ENCODE results near the gene DUSP6.

The DUSP6 gene

DNA sequence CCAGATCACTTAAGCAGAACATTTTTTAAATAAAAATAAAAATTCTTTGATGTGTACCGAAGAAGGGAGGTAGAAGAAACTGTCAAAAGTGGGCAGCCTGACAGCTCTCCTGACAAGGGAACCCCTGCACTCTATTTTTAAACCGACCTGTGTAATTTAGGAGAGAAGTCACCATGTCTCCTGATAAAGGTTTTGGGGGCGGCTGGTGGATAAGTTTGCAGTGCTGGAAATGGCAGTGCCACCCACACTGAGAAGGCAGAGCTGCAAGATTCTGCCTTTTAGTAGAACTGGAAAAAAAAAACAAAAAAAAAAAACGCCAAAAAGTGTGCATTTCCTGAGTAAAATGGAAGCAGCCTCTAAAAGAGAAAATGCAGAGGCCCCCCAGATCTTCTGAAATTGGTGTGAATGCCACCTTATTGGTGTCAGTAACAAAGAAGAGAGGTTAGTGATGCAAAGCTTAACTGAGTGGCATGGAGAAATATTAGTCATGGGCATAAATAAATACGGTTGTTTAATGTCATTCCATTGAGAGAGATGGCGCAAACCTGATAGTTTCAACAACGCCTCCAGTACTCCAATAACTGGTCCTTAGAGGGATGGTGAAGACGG lies 24.7 kb downstream of the DUSP6 start:
- no peak for DNase-seq

DNA sequence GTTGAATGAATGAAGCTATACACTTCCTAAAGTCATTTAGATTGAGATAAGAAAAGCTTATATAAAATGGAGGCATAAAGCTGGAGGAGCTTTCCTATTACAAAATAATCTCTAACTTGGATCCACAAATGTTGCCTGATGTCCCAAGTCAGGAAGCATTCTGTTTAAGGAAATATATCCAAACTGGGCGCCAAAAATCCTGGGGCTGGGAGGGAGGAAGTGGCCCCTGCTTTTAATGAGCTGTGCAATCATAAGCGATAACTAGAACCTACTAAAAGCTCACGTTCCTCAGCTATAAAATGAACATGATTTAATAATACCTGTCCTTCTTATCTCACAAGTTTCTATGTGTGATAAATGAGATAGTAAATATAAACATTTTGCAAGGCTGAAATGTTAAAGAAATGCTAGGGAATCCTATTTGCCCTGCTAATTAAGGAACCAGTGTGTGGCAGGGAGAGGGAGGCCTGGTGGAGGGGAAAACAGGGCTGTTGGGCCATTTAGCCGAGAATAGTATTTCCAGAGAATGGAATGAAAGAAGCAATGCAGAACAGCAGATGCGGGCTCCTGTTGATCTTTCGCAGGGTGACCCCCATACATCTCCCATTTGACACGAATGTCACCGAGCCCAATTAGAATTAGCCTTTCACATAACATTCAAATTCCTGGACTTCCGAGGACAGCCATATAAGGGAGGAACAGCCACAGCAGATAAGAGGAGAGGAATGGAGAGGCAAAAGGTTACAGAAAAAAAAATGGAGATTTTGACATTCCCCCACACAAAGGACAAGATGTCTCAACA lies 25.9 kb downstream of the DUSP6 start:
- no peak for DNase-seq

DNA sequence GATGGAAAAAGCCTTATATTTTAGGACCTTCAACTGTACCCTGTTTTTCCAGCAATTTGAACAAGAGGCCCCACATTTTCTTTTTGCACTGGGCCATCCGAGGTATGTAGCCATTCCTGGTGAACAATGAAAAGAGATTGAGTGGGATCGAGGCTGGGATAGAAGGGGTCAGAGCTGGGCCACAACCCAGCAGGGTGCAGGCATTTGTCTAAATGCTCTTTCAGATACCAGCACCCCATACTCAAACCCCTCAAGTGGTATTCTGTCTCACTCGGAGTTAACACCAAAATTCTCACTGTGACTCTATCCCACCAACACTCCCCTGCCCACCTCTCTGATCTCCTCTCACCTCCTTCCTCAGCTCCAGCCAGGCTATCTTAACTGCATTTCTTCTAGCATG lies 26.8 kb downstream of the DUSP6 start:
- no peak for DNase-seq

DNA sequence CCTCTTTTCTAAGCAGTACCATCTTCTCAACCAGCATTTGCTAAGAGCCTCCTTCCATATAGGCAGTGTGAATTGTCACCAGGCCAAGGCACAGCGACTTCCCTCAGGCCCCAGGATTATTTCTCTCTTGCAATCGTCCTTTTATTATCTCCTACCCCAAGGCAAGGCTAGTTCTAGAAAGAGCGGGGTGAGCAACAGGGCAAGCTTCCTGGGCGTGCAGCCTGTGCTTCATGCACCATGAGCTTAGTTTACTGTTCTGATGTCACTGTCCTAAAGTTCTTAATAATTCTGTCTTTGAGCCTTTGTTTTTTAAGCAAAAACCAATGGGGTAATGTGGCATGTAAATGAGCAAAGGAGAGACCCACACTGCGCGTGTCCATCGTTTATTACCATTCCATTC lies 27.9 kb downstream of the DUSP6 start:
- no peak for DNase-seq

DNA sequence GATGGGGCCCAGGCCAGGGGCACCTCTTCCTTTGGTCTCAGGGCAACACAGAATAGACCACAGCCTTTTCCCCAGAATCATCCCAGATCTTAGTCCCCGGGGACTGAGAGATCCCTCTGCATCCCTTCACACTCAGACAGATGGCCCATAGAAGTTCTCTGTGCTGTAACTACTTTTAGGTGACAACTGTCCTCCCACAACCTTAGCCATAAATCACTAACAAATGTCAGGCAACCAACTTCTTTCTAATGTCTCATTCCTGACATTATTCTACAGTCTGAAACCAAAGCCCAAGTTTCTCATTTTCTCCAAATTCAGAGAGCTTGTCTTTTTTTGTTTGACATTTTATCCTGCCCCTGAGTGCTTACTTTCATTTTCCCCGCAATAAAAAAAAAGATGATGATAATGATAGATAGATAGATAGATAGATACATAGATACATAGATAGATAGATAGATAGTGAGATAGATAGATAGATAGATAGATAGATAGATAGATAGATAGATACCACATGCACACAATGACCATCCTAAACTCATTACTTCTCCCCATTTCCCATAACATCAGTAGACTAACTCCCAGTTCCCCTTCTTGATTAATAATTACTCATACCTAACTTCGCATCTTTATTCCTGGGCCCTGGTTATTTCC lies 28.6 kb downstream of the DUSP6 start:
- DNase-seq = no peak

GRCh38 chr12:89320735-89321134 lies 31.6 kb downstream of the DUSP6 start:
- no peak for DNase-seq

DNA sequence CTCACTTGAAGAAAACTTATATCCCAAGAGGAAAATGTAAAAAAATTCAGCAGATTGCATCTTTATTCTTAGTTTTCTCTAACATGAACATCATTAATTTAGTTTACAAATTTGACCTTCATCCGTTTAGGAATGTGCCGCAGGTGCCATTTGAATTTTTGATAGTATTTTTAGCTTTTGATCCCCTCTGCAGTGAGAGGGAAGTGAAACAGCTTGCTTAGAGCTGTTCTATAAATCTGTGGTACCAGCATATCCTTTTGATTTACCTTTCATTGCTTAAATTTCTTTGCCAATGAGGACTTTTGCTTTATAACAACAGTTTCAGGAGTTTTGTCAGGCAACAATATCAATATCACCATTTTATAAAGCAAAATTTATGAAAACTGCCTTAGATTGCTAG lies 32.7 kb downstream of the DUSP6 start:
- DNase-seq = no peak

DNA sequence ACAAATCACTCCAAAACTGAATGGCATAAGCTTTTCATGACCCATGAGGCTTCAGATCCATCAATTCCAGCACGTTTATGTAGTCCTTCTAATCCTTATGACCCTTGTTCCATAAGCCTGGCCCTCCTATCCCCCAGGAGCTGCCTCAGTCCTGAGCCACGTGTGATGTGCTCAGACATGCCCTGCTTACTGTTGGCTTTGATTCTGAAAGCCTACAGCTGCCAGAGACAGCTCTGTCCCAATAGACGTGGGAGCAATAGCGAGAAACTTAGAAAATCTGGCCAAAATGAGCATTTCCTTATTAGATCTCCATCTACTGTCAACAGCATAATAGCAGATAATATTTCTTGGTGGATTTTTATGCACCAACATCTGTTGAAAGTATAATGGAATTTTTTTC lies 33.2 kb downstream of the DUSP6 start:
- DNase-seq = no peak

GRCh38 chr12:89316705-89317139 lies 35.6 kb downstream of the DUSP6 start:
- DNase-seq = no peak

- DNase-seq = no peak
Measured at GRCh38 chr12:89314060-89314761, 38.1 kb downstream of the DUSP6 start.

DNA sequence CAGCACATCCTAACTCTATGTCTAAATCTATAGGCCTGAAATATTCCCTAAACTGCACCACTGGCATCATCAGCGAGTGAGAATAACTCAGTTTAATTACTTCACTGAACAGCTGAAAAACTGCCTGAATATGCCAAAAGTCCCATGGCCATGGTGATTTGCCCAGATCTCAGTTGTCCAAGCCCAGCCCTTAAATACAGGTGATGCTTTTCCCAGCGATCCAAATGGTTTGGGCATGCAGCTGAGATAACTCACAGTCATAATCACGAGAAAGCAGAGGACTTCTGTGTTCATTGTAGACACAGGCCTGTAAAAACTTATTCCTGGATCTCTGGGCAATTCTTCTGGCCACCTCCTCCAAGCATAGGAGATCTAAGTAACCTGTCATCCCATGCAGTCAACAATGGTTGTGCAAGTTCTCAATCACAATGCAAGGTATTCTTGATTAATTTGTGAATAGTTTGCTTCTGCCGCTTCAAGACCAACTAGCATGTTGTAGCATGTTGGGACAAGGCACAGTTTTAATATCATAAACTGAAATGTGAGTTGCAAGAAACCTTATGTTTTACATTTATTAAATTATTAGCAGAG lies 40.5 kb downstream of the DUSP6 start:
- DNase-seq = no peak

GRCh38 chr12:89309815-89310214 lies 42.5 kb downstream of the DUSP6 start:
- no peak for DNase-seq

DNA sequence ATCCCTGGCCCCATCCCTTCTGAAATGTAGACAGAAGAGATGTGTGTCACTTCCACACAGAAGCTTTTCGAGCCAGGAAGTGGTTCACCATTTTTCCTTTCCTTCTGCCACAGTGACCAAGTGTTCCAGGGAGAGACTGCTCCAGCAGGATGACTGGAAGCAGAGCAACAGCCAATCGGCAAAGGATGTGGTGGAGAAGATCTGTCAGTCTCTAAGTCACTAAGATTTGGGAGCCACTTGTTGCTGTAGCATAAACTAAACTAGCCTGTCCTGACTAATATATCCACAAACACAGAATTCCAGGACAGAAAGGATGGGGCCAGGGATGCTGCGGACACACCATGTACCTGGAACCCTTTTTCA lies 42.9 kb downstream of the DUSP6 start:
- no peak for DNase-seq

DNA sequence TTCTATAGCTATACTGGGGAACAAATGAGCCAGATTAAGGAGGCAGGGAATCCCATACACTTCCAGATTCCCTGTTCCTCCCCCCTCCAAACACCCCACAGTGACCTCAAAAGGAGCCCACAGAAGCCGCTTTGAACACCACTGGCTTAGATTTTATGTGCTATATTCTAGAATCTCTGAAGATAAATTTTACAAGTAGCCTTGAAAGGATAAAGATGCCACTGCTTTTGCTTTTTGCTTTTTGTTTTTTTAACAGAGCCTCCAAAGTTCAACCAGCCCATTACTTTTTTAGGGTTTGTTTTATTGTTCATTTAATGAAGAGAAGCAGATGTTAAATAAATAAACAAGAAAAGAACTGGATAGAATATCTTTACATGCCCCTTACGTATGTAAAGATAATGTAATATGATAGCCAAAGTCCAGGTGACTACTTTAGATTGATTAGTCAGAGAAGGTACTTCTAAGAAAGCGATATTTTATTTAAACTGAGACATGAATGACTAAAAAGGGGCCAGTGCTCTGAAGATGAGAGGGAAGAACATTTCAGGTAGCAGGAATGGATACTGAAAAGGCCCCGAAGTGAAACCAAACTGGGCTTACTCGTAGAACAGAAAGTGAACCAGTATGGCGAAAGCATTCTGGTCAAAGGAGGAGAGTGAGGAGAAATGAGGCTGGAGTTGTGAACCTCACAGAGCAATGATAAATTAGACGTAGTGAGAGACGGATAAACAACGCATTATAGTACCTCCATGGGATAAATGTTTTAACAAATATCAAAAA lies 44.6 kb downstream of the DUSP6 start:
- DNase-seq = no peak

DNA sequence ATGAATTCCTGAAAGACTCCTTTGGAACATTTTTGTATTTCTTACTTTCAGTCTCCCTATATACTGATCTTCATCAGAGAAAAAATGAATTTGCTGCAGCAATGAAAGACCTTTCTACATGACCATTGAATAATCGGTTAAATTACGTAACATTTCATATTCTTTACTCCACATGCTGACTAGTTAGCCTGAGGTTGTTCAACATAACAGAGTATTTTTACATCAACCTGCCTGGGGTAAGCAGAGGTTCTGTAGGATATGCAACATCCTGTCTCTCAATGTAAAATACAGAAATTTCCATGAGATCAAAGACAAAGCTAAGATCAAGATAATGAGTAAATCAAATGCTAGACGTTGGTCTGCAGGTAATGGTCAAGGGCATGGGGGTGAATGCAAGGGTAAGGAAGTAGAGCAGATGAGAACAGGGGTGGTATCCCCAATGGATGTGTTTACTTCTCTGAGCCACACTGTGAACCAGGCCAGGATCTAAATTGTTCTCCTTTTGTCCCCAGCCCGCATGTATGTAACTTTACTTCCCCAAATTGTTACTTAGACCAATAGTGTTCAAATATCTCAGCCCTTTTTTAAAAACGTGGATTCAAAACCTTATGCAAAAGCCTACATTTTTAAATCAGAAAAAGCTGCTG lies 45.4 kb downstream of the DUSP6 start:
- no peak for DNase-seq

DNA sequence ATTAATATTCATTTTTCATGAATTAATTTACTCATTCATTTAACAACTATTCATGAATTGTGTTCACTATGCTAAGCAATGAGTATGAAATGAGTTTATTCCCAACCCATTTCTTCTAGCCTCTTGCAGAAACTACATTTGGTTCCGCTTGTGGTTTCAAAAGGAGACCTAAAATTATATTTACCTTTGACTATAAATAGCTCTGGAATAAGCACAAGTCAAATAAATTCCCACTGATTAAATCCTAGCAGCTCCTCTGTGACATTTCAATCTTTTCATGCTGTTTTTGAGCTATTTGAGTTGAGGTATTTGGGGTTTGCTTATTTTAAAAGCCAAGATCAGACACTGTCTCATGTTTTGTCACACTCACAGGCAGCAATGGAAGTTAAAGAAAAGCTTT lies 46.9 kb downstream of the DUSP6 start:
- no peak for DNase-seq

GRCh38 chr12:89299931-89300330 lies 52.4 kb downstream of the DUSP6 start:
- no peak for DNase-seq

DNA sequence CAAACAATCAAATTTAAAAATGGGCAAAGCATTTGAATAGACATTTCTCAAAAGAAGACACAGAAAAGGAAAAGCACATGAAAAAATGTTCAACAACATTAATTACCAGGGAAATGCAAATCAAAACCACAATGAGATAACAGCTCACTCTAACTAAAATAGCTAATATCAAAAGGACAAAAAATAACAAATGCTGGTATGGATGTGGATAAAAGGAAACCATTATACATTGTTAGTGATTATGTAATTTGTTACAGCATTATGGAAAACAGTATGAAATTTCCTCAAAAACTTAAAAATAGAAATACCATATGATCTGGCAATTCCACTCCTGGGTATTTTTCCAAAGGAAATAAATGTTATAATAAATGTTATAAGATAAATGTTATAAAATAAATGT lies 52.9 kb downstream of the DUSP6 start:
- no peak for DNase-seq

Data from NCI-H1092 treated with DMSO at 0.1 percent for 48 hours (cell line).